GM10266 (cell line): Measurements from ENCODE around the gene BROX.

Experiments used
- DNase-seq: peaks from one replicate; pipeline ENCODE4 v3.0.0; 2012; ENCODE audit errors: extremely low spot score
- TF ChIP-seq, protein P1 (sequence below): IDR thresholded peaks from 2 replicates; pipeline ENCODE4 v1.5.1; 2012; ENCODE audit warnings: mild to moderate bottlenecking, low read depth; ENCODE audit not compliant: control insufficient read depth, insufficient read depth; ENCODE audit errors: missing control alignments

BROX gene

DNA sequence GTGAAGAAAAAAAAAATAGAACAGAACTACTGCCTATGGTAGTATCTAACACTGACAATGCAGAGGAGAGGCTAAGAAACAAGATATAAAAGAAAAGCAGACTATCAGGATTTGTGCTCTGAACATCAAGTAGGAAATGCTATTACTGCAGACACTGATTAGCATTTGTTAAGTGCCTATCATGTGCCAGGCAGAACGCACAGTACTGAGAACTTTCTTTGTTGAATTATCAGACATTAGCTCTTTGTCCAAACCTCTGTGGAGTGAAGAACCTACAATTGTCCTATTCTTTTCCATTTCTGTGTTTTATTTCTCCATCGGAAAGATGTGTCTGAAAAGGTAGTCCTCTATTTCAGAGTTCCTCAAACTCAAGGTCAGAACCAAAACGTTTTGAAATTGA is 72.0 kb downstream of the BROX start:
- TF ChIP-seq, protein P1, sequence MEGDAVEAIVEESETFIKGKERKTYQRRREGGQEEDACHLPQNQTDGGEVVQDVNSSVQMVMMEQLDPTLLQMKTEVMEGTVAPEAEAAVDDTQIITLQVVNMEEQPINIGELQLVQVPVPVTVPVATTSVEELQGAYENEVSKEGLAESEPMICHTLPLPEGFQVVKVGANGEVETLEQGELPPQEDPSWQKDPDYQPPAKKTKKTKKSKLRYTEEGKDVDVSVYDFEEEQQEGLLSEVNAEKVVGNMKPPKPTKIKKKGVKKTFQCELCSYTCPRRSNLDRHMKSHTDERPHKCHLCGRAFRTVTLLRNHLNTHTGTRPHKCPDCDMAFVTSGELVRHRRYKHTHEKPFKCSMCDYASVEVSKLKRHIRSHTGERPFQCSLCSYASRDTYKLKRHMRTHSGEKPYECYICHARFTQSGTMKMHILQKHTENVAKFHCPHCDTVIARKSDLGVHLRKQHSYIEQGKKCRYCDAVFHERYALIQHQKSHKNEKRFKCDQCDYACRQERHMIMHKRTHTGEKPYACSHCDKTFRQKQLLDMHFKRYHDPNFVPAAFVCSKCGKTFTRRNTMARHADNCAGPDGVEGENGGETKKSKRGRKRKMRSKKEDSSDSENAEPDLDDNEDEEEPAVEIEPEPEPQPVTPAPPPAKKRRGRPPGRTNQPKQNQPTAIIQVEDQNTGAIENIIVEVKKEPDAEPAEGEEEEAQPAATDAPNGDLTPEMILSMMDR = no peak
- no peak for DNase-seq
